ENCODE data around the gene CSPG5. TPM values are rescaled to one million over a fixed set of nuclear protein-coding genes. Genes with fewer than 3 reads are reported as not detected.

The CSPG5 gene
- total and polyA plus RNA-seq, 2 donors: 0.09 to 0.25 TPM

GRCh38 chr3:47515864-47516319 is 62.8 kb downstream of the CSPG5 start:
- Histone ChIP-seq H3K4me1 (ENCODE audit: control insufficient read depth in 2 of 2, insufficient read depth in 2 of 2, low read length in 2 of 2) (peaks cover 15 to 18% of the 10 kb centered on the region in 2 donors), H3K9me3 (ENCODE audit: control insufficient read depth in 2 of 2, insufficient read depth in 1 of 2, low read length in 1 of 2) (no peaks in the 10 kb centered on the region), H3K27ac (ENCODE audit: low read depth in 1 of 2, low read length in 1 of 2) (no peak overlapping the region), H3K27me3 (ENCODE audit: control insufficient read depth in 2 of 2, insufficient read depth in 1 of 2, low read length in 1 of 2) (no peaks in the 10 kb centered on the region), H3K36me3 (ENCODE audit: control insufficient read depth in 2 of 2, insufficient read depth in 2 of 2, low read length in 1 of 2) (peaks cover under 1 to 3% of the 10 kb centered on the region in 2 donors), H3K4me3 (ENCODE audit: low read length in 2 of 2) (no peak overlapping the region)
- no peak for DNase-seq (ENCODE audit: low read depth in 6 of 9, low spot score in 9 of 9)
- 93% methylated on average over 5 of the region's 5 CpGs for WGBS

GRCh38 chr3:47515100-47515499 is 63.6 kb downstream of the CSPG5 start:
- WGBS: 94% methylated on average over 5 of the region's 5 CpGs
- DNase-seq (ENCODE audit: low read depth in 6 of 9, low spot score in 9 of 9): no peak
- no peak overlapping the region for H3K4me3 ChIP-seq (ENCODE audit: low read length in 2 of 2)

DNA sequence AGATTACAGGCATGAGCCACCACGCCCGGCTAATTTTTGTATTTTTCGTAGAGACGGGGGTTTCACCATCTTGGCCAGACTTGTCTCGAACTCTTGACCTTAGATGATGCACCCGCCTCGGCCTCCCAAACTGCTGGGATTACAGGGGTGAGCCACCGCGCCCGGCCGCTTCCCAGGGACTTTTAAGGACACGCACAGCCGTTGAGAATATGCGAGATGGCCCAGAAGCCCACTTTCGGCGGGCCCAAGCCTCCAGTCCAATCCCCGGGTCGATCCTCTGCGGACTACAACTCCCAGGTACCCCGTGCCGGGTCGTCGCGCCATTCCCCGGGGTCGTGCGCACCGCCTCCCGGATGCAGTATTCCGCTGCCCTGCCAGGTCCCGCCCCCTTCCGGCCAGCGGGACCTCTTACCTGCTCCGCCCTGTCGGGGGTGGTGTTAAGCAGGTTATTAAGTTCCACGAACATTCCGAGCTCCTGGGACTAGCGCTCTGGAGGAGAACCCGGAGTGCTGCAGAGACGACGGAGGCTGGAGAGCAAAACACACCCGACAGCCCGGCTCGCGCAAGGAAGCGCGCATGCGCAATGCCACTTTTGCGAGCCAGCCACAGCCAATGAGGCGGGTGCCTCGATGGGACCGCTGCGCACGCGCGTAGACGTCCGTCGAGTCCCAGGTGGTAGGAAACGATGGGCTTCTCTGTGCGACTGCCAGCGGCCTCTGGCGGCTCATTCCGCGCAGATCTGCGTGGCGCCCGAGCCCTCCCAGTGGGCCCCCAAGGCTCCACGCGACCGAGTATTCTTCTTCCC is 65.3 kb downstream of the CSPG5 start, which contains the start of gene ELP6:
ELP6 (minus strand) TSS at position 588 of the 805 bp plus-strand sequence; CDS start at position 466, 122 bp downstream.
- H3K27ac ChIP-seq (ENCODE audit: low read depth in 1 of 2, low read length in 1 of 2): peak within 1 kb of the TSS; percentile 98 to 100
- WGBS: under 1% methylated on average over 71 of the region's 71 CpGs
- peaks cover 15 to 25% of the 10 kb centered on the region in 2 donors for H3K36me3 ChIP-seq (ENCODE audit: control insufficient read depth in 2 of 2, insufficient read depth in 2 of 2, low read length in 1 of 2)
- DNase-seq (ENCODE audit: low read depth in 6 of 9, low spot score in 9 of 9): peak; percentile 94 to 98 (median 96)
- no peaks in the 10 kb centered on the region for H3K27me3 ChIP-seq (ENCODE audit: control insufficient read depth in 2 of 2, insufficient read depth in 1 of 2, low read length in 1 of 2)
- no peaks in the 10 kb centered on the region for H3K9me3 ChIP-seq (ENCODE audit: control insufficient read depth in 2 of 2, insufficient read depth in 1 of 2, low read length in 1 of 2)
- H3K4me1 ChIP-seq (ENCODE audit: control insufficient read depth in 2 of 2, insufficient read depth in 2 of 2, low read length in 2 of 2): peaks cover 15 to 18% of the 10 kb centered on the region in 2 donors
- peak within 1 kb of the TSS; percentile 75 to 96 for H3K4me3 ChIP-seq (ENCODE audit: low read length in 2 of 2)

More at GRCh38 chr3:47515100-47515499, 63.6 kb downstream of the CSPG5 start:
- Histone ChIP-seq H3K27ac (ENCODE audit: low read depth in 1 of 2, low read length in 1 of 2) (no peak overlapping the region), H3K36me3 (ENCODE audit: control insufficient read depth in 2 of 2, insufficient read depth in 2 of 2, low read length in 1 of 2) (peaks cover 8 to 11% of the 10 kb centered on the region in 2 donors), H3K4me1 (ENCODE audit: control insufficient read depth in 2 of 2, insufficient read depth in 2 of 2, low read length in 2 of 2) (peaks cover 15 to 18% of the 10 kb centered on the region in 2 donors), H3K9me3 (ENCODE audit: control insufficient read depth in 2 of 2, insufficient read depth in 1 of 2, low read length in 1 of 2) (no peaks in the 10 kb centered on the region), H3K27me3 (ENCODE audit: control insufficient read depth in 2 of 2, insufficient read depth in 1 of 2, low read length in 1 of 2) (no peaks in the 10 kb centered on the region)

GRCh38 chr3:47512416-47513124 is 66.1 kb downstream of the CSPG5 start:
- Histone ChIP-seq H3K27me3 (ENCODE audit: control insufficient read depth in 2 of 2, insufficient read depth in 1 of 2, low read length in 1 of 2) (no peaks in the 10 kb centered on the region), H3K36me3 (ENCODE audit: control insufficient read depth in 2 of 2, insufficient read depth in 2 of 2, low read length in 1 of 2) (peaks cover 19 to 33% of the 10 kb centered on the region in 2 donors), H3K27ac (ENCODE audit: low read depth in 1 of 2, low read length in 1 of 2) (peak overlapping the region in 1 of 2 donors; percentile 98), H3K4me3 (ENCODE audit: low read length in 2 of 2) (peak overlapping the region; percentile 75 to 96), H3K9me3 (ENCODE audit: control insufficient read depth in 2 of 2, insufficient read depth in 1 of 2, low read length in 1 of 2) (no peaks in the 10 kb centered on the region), H3K4me1 (ENCODE audit: control insufficient read depth in 2 of 2, insufficient read depth in 2 of 2, low read length in 2 of 2) (peaks cover 15 to 18% of the 10 kb centered on the region in 2 donors)
- WGBS: 24% methylated on average over 36 of the region's 36 CpGs
- DNase-seq (ENCODE audit: low read depth in 6 of 9, low spot score in 9 of 9): peak in 5 of 9 donors; percentile 14 to 60 (median 31)

Other genes with a start within 250 kb of the CSPG5 start
- gene PTPN23, start 197.8 kb downstream of the CSPG5 start, total RNA-seq: 4.3 TPM
- gene PTPN23, start 197.8 kb downstream of the CSPG5 start, polyA plus RNA-seq: 17.3 TPM
- 31.7 TPM for gene SCAP, start 102.9 kb downstream of the CSPG5 start, total RNA-seq
- gene SCAP, start 102.9 kb downstream of the CSPG5 start, polyA plus RNA-seq: 40.5 TPM
- gene ELP6, start 65.2 kb downstream of the CSPG5 start, total RNA-seq: 43.5 TPM
- gene ELP6, start 65.2 kb downstream of the CSPG5 start, polyA plus RNA-seq: 28.0 TPM
- 35.6 TPM for gene SMARCC1, start 203.0 kb upstream of the CSPG5 start, total RNA-seq
- gene SMARCC1, start 203.0 kb upstream of the CSPG5 start, polyA plus RNA-seq: 19.9 TPM
- 42.8 TPM for gene DHX30, start 224.3 kb upstream of the CSPG5 start, total RNA-seq
- 45.1 TPM for gene DHX30, start 224.3 kb upstream of the CSPG5 start, polyA plus RNA-seq

All from thymus (tissue), 11 donors.